ENCODE measurements around the gene RPL13A. TPM values are rescaled to one million over a fixed set of nuclear protein-coding genes. Genes with fewer than 3 reads are reported as not detected.
"Not testable (repeated sequence)": the region's sequence is repeated elsewhere in the genome, so short reads cannot be mapped to it uniquely, and the experiment has no call there.

Gene RPL13A
- total RNA-seq, 1 experiment from 2014 or later = 3,286 TPM

GRCh38 chr19:49459388-49459787, 28.0 kb upstream of the RPL13A start:
- H3K27me3 Mint-ChIP-seq (ENCODE audit: low read depth) = no peaks in the 10 kb centered on the region
- H3K9me3 Mint-ChIP-seq = no peaks in the 10 kb centered on the region

GRCh38 chr19:49461130-49461529, 26.3 kb upstream of the RPL13A start:
- not testable (repeated sequence) for H2BK20ac ChIP-seq (ENCODE audit: low read depth, low read length, poor library complexity, severe bottlenecking); H4K8ac ChIP-seq (replicated peaks; ENCODE audit: insufficient read length, low read depth, low read length); H3K4ac ChIP-seq (ENCODE audit: low read depth, low read length); H2BK5ac ChIP-seq (ENCODE audit: insufficient read length, low read length); H3K4me2 ChIP-seq (ENCODE audit: insufficient read depth, insufficient read length, low read length); H3K79me1 ChIP-seq (ENCODE audit: insufficient read depth, low read depth, low read length, poor library complexity, severe bottlenecking); H3K56ac ChIP-seq (ENCODE audit: insufficient read length, low read depth, low read length); H3K23me2 ChIP-seq (ENCODE audit: insufficient read length, low read depth, low read length, poor library complexity, severe bottlenecking); H2BK120ac ChIP-seq (ENCODE audit: low read depth, low read length, poor library complexity, severe bottlenecking); H3K9ac ChIP-seq (ENCODE audit: extremely low read depth, insufficient read length, low read length); H4K20me1 ChIP-seq (ENCODE audit: control insufficient read depth, insufficient read depth, insufficient read length); H2BK12ac ChIP-seq (ENCODE audit: insufficient read length, low read depth, low read length); H3K4me1 ChIP-seq (ENCODE audit: insufficient read depth, low read length); H3K27ac ChIP-seq (ENCODE audit: insufficient read length, low read depth, low read length); H3K4me1 Mint-ChIP-seq; H3K9me3 Mint-ChIP-seq; H2AK5ac ChIP-seq (ENCODE audit: insufficient read length, low read length); H3K18ac ChIP-seq (ENCODE audit: insufficient read length, low read depth, low read length); H3K9me3 ChIP-seq (ENCODE audit: control insufficient read depth, low read depth, low read length); H3K79me2 ChIP-seq (ENCODE audit: insufficient read depth, low read length); H4K5ac ChIP-seq (ENCODE audit: insufficient read length, low read depth, low read length); H3K27ac Mint-ChIP-seq; H2BK15ac ChIP-seq (ENCODE audit: low read depth, low read length); H3K23ac ChIP-seq (ENCODE audit: insufficient read length, low read depth, low read length); H3K27me3 Mint-ChIP-seq (ENCODE audit: low read depth); DNase-seq; H4K91ac ChIP-seq (ENCODE audit: insufficient read length, low read depth, low read length); H2AFZ ChIP-seq (ENCODE audit: low read length); H3K14ac ChIP-seq (ENCODE audit: insufficient read depth, low read length); H3T11ph ChIP-seq (ENCODE audit: low read length); H3K4me3 Mint-ChIP-seq; H3K27me3 ChIP-seq (ENCODE audit: insufficient read depth, low read length)
- H3K36me3 Mint-ChIP-seq (ENCODE audit: insufficient read depth in 1 of 3, low read depth in 3 of 3) = peaks cover 21 to 39% (median 38%) of the 10 kb centered on the region in 3 experiments; a peak in 6 of 7 replicates
- no CpG with 5 or more reads among the region's 1 CpG for WGBS (ENCODE audit: extremely low coverage, insufficient read length, low lambda C conversion rate)

More at GRCh38 chr19:49459388-49459787, 28.0 kb upstream of the RPL13A start:
- Histone ChIP-seq H4K8ac (replicated peaks; ENCODE audit: insufficient read length, low read depth, low read length) (no peak overlapping the region), H4K20me1 (ENCODE audit: control insufficient read depth, insufficient read depth, insufficient read length) (no peaks in the 10 kb centered on the region), H3K27ac (ENCODE audit: insufficient read length, low read depth, low read length) (no peak overlapping the region), H3K4me1 (ENCODE audit: insufficient read depth, low read length) (no peaks in the 10 kb centered on the region), H3T11ph (ENCODE audit: low read length) (no peak overlapping the region), H3K79me1 (ENCODE audit: insufficient read depth, low read depth, low read length, poor library complexity, severe bottlenecking) (no peaks in the 10 kb centered on the region), H3K9me3 (ENCODE audit: control insufficient read depth, low read depth, low read length) (no peaks in the 10 kb centered on the region), H3K4me2 (ENCODE audit: insufficient read depth, insufficient read length, low read length) (no peak overlapping the region), H3K56ac (ENCODE audit: insufficient read length, low read depth, low read length) (no peak overlapping the region), H3K79me2 (ENCODE audit: insufficient read depth, low read length) (no peaks in the 10 kb centered on the region), H3K4ac (ENCODE audit: low read depth, low read length) (no peak overlapping the region), H2BK12ac (ENCODE audit: insufficient read length, low read depth, low read length) (no peak overlapping the region), H4K5ac (ENCODE audit: insufficient read length, low read depth, low read length) (no peak overlapping the region), H2AFZ (ENCODE audit: low read length) (no peak overlapping the region), H3K23ac (ENCODE audit: insufficient read length, low read depth, low read length) (no peak overlapping the region), H2BK120ac (ENCODE audit: low read depth, low read length, poor library complexity, severe bottlenecking) (no peak overlapping the region), H3K27me3 (ENCODE audit: insufficient read depth, low read length) (no peaks in the 10 kb centered on the region), H2AK5ac (ENCODE audit: insufficient read length, low read length) (no peak overlapping the region), H3K18ac (ENCODE audit: insufficient read length, low read depth, low read length) (no peak overlapping the region), H3K14ac (ENCODE audit: insufficient read depth, low read length) (no peak overlapping the region), H3K23me2 (ENCODE audit: insufficient read length, low read depth, low read length, poor library complexity, severe bottlenecking) (no peaks in the 10 kb centered on the region), H4K91ac (ENCODE audit: insufficient read length, low read depth, low read length) (no peak overlapping the region), H2BK15ac (ENCODE audit: low read depth, low read length) (no peak overlapping the region), H2BK20ac (ENCODE audit: low read depth, low read length, poor library complexity, severe bottlenecking) (no peak overlapping the region), H2BK5ac (ENCODE audit: insufficient read length, low read length) (no peak overlapping the region), H3K9ac (ENCODE audit: extremely low read depth, insufficient read length, low read length) (no peak overlapping the region)
- DNase-seq = no peak
- Mint-ChIP-seq H3K36me3 (ENCODE audit: insufficient read depth in 1 of 3, low read depth in 3 of 3) (peaks cover 17 to 39% (median 39%) of the 10 kb centered on the region in 3 experiments; a peak in 6 of 7 replicates), H3K4me3 (no peak overlapping the region), H3K4me1 (peaks cover 0 to under 1% of the 10 kb centered on the region in 2 experiments; a peak in 2 of 4 replicates), H3K27ac (no peak overlapping the region; a peak in 1 of 7 replicates)
- no peak for TF ChIP-seq CTCF (conservative IDR thresholded peaks at IDR 0.05)
- WGBS (ENCODE audit: extremely low coverage, insufficient read length, low lambda C conversion rate) = no CpG with 5 or more reads among the region's 12 CpGs

All from H9 (cell line).